Keratinocyte (primary cell): ENCODE data around the gene CLMN. TPM values are rescaled to one million over a fixed set of nuclear protein-coding genes. Genes with fewer than 3 reads are reported as not detected.

Source experiments
- DNase-seq: peaks from one replicate; pipeline ENCODE4 v3.0.0-alpha.2; 2011; ENCODE audit warnings: low read depth, missing footprints, low spot score
- FAIRE-seq: peaks from 2 replicates; lab custom pipeline; 2011; peaks lifted over from hg19 to GRCh38; lab: Jason Lieb, UNC
- H2AFZ ChIP-seq: 2 replicates; pipeline ENCODE4 v1.6.0; 2012; ENCODE audit warnings: low read length, control low read depth, inconsistent platforms; ENCODE audit not compliant: control insufficient read depth
- H3K27ac ChIP-seq: 2 replicates; pipeline ENCODE4 v1.5.1; 2011; ENCODE audit warnings: low read length; ENCODE audit not compliant: control insufficient read depth, insufficient read depth
- H3K27me3 ChIP-seq: 3 replicates; pipeline ENCODE4 v1.6.0; 2011; ENCODE audit warnings: low read length; ENCODE audit not compliant: control insufficient read depth, insufficient read depth; ENCODE audit errors: extremely low read depth
- H3K36me3 ChIP-seq, 2 experiments: 2 replicates in 1 of 2; 3 replicates in 1 of 2; pipeline ENCODE4 v1.5.1; 2011; ENCODE audit warnings: low read length in 2 of 2, mild to moderate bottlenecking in 1 of 2; ENCODE audit not compliant: control insufficient read depth in 2 of 2, insufficient read depth in 2 of 2; ENCODE audit errors: extremely low read depth in 1 of 2
- H3K4me1 ChIP-seq: 3 replicates; pipeline ENCODE4 v1.5.1; 2011; ENCODE audit warnings: low read length; ENCODE audit not compliant: control insufficient read depth, insufficient read depth; ENCODE audit errors: extremely low read depth
- H3K4me2 ChIP-seq: 3 replicates; pipeline ENCODE4 v1.6.0; 2011; ENCODE audit warnings: low read depth, low read length; ENCODE audit not compliant: control insufficient read depth, insufficient read depth; ENCODE audit errors: extremely low read depth
- H3K4me3 ChIP-seq, 3 experiments: fragments of 200-600 bp in 1 of 3; sonication (generic) in 1 of 3; 2 replicates in 2 of 3; 3 replicates in 1 of 3; pipeline ENCODE4 v1.5.1; 2011 to 2016; ENCODE audit warnings: low read length in 3 of 3, mild to moderate bottlenecking in 3 of 3, control low read depth in 2 of 3, inconsistent platforms in 1 of 3, low read depth in 1 of 3, mixed read lengths in 1 of 3, mixed run types in 1 of 3, moderate library complexity in 1 of 3; ENCODE audit not compliant: control insufficient read depth in 2 of 3, insufficient read depth in 2 of 3; ENCODE audit errors: extremely low read depth in 1 of 3
- H3K79me2 ChIP-seq: 2 replicates; pipeline ENCODE4 v1.6.0; 2012; ENCODE audit warnings: low read length; ENCODE audit not compliant: control insufficient read depth, insufficient read depth
- H3K9ac ChIP-seq: 3 replicates; pipeline ENCODE4 v1.6.0; 2011; ENCODE audit warnings: low read length; ENCODE audit not compliant: control insufficient read depth, insufficient read depth; ENCODE audit errors: extremely low read depth
- H3K9me1 ChIP-seq: 3 replicates; pipeline ENCODE4 v1.6.0; 2011; ENCODE audit warnings: low read length; ENCODE audit not compliant: control insufficient read depth, insufficient read depth; ENCODE audit errors: extremely low read depth
- H3K9me3 ChIP-seq: 2 replicates; pipeline ENCODE4 v1.5.1; 2012; ENCODE audit warnings: low read depth, low read length; ENCODE audit not compliant: control insufficient read depth
- H4K20me1 ChIP-seq: 3 replicates; pipeline ENCODE4 v1.6.0; 2011; ENCODE audit warnings: low read length; ENCODE audit not compliant: control insufficient read depth, insufficient read depth; ENCODE audit errors: extremely low read depth
- EZH2 ChIP-seq: IDR thresholded peaks from one replicate; pipeline ENCODE4 v1.6.1; 2012; ENCODE audit warnings: inconsistent platforms, mild to moderate bottlenecking, low read length, moderate library complexity
- dilution Hi-C: fragments of 300-500 bp; cut with MboI; formaldehyde crosslinking; loops from one replicate; pipeline ENCODE4 v1.7.0; 2020; ENCODE audit warnings: low sequenced_read_pairs; ENCODE audit not compliant: extremely low pct_ligation_motif_present
- polyA plus RNA-seq, 5 experiments: library from polyadenylated mRNA; depleted of rRNA in 3 of 5; stranded (reverse) in 3 of 5; stranded (forward) in 1 of 5; unstranded in 1 of 5; fragments of >200 nt; gene quantifications; 1 replicate in 1 of 5; 2 replicates in 3 of 5; 3 replicates in 1 of 5; pipeline versions ENCODE4 v1.2.1 to v1.2.3, GENCODE V29; 2011 to 2012; ENCODE audit warnings: missing spikeins in 2 of 5, low read depth in 1 of 5, low replicate concordance in 1 of 5
- TF ChIP-seq, protein P1 (sequence below), 3 experiments: IDR thresholded peaks in 1 of 3; conservative IDR thresholded peaks in 1 of 3; optimal IDR thresholded peaks in 1 of 3; 2 replicates in 2 of 3; 3 replicates in 1 of 3; pipeline versions ENCODE3 to v1.5.1; 2011; ENCODE audit warnings: low read length in 3 of 3, mild to moderate bottlenecking in 3 of 3, moderate library complexity in 2 of 3, control low read depth in 1 of 3, inconsistent platforms in 1 of 3; ENCODE audit not compliant: insufficient read depth in 2 of 3; ENCODE audit errors: extremely low read depth in 1 of 3

CLMN gene
- polyA plus RNA-seq, 1 donor (not counting 4 experiments of a cell fraction or from before 2014, with no cell fraction given), result 6.1 TPM

DNA sequence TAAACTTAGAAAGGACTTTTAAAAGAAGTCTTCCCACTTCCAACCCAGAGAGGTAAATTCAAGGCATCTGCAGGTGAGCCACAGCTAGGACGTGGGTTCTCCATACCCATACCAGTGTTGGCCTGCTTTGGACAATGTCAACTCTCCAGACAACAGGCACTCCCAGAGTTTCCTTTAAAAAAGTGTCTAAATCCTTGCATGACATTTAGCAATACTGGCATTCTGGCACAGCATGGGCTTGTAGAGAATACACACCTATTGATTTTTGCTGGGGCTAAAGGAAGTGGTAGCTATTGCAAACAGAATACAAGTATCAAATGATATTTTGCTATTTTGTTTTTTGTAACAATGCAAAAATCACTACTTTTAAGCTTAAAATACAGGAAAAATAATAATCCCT, 136.6 kb downstream of the CLMN start:
- Histone ChIP-seq H3K9ac (no peak overlapping the region), H3K9me1 (no peaks in the 10 kb centered on the region), H3K79me2 (no peaks in the 10 kb centered on the region), H3K36me3 (no peaks in the 10 kb centered on the region), H3K4me3 (no peak overlapping the region), H3K27me3 (no peaks in the 10 kb centered on the region), H4K20me1 (peaks cover 3% of the 10 kb centered on the region), H3K9me3 (no peaks in the 10 kb centered on the region), H3K27ac (no peak overlapping the region), H2AFZ (no peak overlapping the region), H3K4me1 (no peaks in the 10 kb centered on the region), H3K4me2 (no peak overlapping the region)
- DNase-seq (no peak), FAIRE-seq (no peak)
- TF ChIP-seq, protein P1, sequence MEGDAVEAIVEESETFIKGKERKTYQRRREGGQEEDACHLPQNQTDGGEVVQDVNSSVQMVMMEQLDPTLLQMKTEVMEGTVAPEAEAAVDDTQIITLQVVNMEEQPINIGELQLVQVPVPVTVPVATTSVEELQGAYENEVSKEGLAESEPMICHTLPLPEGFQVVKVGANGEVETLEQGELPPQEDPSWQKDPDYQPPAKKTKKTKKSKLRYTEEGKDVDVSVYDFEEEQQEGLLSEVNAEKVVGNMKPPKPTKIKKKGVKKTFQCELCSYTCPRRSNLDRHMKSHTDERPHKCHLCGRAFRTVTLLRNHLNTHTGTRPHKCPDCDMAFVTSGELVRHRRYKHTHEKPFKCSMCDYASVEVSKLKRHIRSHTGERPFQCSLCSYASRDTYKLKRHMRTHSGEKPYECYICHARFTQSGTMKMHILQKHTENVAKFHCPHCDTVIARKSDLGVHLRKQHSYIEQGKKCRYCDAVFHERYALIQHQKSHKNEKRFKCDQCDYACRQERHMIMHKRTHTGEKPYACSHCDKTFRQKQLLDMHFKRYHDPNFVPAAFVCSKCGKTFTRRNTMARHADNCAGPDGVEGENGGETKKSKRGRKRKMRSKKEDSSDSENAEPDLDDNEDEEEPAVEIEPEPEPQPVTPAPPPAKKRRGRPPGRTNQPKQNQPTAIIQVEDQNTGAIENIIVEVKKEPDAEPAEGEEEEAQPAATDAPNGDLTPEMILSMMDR (optimal IDR thresholded peaks at IDR 0.05 in 1 of 3, IDR thresholded peaks at IDR 0.05 in 1 of 3, conservative IDR thresholded peaks at IDR 0.05 in 1 of 3; ENCODE audit: extremely low read depth in 1 of 3, insufficient read depth in 2 of 3, low read length in 3 of 3), result no peak
- no peak for TF ChIP-seq EZH2
- dilution Hi-C loops, result no loop called here

DNA sequence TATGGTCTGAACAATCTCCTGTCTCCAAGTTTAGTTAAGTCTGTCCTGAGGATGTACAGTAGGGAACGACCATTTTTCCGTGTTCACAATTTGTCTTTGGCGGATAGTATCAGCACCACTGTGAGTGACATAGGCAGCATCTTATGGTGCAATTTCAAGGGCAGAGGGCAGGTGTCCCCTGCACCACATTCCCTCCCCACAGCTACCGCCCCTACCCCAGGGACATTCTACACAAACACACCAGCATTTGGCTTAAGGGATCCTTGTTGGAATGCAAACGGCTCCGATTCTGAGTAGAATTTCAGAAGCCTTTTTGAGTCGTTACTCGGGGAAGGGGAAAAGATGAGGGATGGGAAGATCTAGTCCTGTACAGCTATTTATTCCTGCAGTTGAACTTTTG, 137.3 kb downstream of the CLMN start:
- dilution Hi-C loops, result no loop called here
- no peak for FAIRE-seq
- H3K27ac ChIP-seq, result no peak overlapping the region

More for the DNA sequence above, 137.3 kb downstream of the CLMN start:
- no peak overlapping the region for H3K9ac ChIP-seq
- H3K36me3 ChIP-seq, result no peaks in the 10 kb centered on the region
- no peak for DNase-seq
- no peaks in the 10 kb centered on the region for H3K9me1 ChIP-seq
- no peaks in the 10 kb centered on the region for H3K79me2 ChIP-seq
- no peaks in the 10 kb centered on the region for H3K27me3 ChIP-seq
- TF ChIP-seq, protein P1 (optimal IDR thresholded peaks at IDR 0.05 in 1 of 3, IDR thresholded peaks at IDR 0.05 in 1 of 3, conservative IDR thresholded peaks at IDR 0.05 in 1 of 3; ENCODE audit: extremely low read depth in 1 of 3, insufficient read depth in 2 of 3, low read length in 3 of 3), result no peak
- no peak for TF ChIP-seq EZH2
- H3K4me1 ChIP-seq, result no peaks in the 10 kb centered on the region
- H3K4me3 ChIP-seq, result no peak overlapping the region
- no peak overlapping the region for H2AFZ ChIP-seq
- no peak overlapping the region for H3K4me2 ChIP-seq
- H3K9me3 ChIP-seq, result no peaks in the 10 kb centered on the region
- peaks cover 3% of the 10 kb centered on the region for H4K20me1 ChIP-seq
